Measurements from ENCODE around the gene HOXA1.

DNA sequence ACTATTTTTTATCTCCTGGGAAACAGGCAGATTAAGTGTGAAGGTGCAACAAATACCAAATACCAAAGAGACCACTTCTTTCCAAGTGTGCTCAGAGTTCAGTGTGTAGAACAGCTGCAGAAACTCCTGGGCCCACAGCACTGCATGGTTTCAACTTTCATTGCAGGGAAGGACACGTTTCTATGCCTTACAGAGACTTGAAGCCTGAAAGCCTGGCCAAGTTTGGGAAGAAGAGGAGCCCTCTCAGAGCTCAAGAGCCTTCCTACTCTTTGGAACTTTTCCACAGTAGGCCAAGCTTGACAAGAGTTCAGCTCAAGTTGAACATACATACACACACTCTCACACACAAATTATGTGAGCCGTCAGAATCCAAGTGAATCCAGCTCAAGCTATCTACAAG lies 32.2 kb upstream of the HOXA1 start:
- TF ChIP-seq, protein P1, sequence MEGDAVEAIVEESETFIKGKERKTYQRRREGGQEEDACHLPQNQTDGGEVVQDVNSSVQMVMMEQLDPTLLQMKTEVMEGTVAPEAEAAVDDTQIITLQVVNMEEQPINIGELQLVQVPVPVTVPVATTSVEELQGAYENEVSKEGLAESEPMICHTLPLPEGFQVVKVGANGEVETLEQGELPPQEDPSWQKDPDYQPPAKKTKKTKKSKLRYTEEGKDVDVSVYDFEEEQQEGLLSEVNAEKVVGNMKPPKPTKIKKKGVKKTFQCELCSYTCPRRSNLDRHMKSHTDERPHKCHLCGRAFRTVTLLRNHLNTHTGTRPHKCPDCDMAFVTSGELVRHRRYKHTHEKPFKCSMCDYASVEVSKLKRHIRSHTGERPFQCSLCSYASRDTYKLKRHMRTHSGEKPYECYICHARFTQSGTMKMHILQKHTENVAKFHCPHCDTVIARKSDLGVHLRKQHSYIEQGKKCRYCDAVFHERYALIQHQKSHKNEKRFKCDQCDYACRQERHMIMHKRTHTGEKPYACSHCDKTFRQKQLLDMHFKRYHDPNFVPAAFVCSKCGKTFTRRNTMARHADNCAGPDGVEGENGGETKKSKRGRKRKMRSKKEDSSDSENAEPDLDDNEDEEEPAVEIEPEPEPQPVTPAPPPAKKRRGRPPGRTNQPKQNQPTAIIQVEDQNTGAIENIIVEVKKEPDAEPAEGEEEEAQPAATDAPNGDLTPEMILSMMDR (IDR thresholded peaks at IDR 0.05): no peak
- TF ChIP-seq RNF2 (IDR thresholded peaks at IDR 0.05; ENCODE audit: borderline replicate concordance, low read depth) (no peak), CHD2 (IDR thresholded peaks at IDR 0.05; ENCODE audit: low read length, partially characterized antibody) (no peak), CEBPB (IDR thresholded peaks at IDR 0.05) (no peak), EP300 (IDR thresholded peaks at IDR 0.05) (no peak), MAZ (IDR thresholded peaks at IDR 0.05; ENCODE audit: borderline replicate concordance, low read depth, low read length) (no peak), FOSL2 (IDR thresholded peaks at IDR 0.05) (no peak), FOSL2 (CRISPR knock-in tag; IDR thresholded peaks at IDR 0.05) (no peak)
- TF ChIP-seq, protein P2, sequence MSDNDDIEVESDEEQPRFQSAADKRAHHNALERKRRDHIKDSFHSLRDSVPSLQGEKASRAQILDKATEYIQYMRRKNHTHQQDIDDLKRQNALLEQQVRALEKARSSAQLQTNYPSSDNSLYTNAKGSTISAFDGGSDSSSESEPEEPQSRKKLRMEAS (IDR thresholded peaks at IDR 0.05): no peak
